Measurements from ENCODE around the gene IL13.

Gene IL13

DNA sequence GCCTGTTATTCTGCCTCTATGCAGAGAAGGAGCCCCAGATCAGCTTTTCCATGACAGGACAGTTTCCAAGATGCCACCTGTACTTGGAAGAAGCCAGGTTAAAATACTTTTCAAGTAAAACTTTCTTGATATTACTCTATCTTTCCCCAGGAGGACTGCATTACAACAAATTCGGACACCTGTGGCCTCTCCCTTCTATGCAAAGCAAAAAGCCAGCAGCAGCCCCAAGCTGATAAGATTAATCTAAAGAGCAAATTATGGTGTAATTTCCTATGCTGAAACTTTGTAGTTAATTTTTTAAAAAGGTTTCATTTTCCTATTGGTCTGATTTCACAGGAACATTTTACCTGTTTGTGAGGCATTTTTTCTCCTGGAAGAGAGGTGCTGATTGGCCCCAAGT is 15.5 kb downstream of the IL13 start:
- DNase-seq, result no peak

GRCh38 chr5:132673939-132674630 is 16.1 kb downstream of the IL13 start, which contains the start of gene IL4:
Gene IL4 (plus strand): TSS chr5:132673989. CDS start chr5:132674051, 62 bp downstream.
- DNase-seq, result no peak

DNA sequence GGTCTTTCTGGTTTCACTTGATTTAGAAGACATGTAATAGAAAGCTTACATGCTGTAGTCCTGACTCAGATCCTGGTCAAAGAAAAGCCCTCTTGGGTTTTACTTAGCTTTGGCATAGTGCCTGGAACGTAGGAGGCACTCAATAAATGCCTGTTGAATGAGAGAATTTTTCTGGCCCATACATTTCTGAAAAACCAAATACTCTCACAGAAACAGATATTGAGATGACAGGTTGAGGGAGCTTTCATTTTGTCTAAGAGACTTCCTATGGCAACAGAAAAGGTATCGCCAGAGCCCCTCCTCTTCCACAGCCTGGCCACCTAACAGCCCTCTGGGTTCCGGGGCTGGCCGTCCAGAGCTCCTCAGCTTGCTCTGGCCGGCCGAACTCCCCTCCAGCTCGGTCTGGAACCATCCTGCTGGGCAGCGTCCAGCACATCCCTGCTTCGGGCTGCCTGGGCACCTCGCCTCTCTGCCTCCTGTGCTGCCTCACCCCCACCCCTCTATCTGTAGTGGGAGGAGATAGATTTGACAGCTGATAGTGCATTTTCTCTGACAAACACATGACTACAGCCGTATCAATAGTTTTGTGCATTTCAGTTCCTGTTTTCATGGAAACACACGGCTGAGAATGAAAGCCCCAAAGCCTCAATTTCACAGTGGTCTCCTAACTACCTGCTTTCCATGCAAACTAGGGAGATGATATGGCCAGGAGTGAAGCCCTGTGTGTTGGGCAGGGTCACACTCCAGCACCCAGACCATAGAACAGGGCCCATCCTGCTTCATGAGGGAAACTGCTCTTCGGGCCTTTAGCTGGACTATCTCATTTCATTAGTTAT is 16.9 kb downstream of the IL13 start:
- no peak for DNase-seq

DNA sequence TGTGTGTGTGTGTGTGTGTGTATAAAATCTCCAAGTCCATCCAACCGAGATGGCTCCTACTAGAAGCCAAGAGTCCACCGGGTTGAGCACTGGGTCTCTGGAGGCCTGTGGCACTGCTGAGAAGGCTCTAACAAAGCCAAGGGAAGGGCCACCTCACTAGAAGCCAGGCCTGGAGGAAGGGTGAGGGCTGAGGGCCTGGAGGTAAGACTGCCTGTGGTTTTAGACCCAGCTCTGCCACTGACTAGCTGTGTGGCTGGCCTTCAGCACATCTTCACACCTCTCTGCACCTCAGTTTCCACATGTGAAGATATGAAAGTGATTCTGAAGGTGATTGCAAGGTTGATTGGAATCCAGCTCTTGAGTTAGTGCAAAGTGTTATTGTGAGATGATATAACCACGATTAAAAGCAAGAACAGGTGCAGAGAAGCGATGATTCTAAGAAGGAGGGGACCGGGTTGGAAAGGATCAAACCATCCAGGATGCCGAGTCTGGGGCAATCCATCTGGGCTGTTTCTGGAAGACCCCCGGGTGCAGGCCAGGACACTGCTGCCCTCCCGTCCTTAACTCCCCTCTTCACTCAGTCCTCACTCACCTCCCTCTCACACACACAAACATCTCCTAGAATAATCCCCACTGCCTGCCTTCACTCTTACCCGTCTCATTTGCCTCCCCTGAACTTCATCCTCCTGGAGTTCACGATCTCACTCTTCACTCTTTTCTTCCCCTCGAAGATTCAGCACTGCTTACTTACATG is 18.1 kb downstream of the IL13 start:
- no peak for DNase-seq

DNA sequence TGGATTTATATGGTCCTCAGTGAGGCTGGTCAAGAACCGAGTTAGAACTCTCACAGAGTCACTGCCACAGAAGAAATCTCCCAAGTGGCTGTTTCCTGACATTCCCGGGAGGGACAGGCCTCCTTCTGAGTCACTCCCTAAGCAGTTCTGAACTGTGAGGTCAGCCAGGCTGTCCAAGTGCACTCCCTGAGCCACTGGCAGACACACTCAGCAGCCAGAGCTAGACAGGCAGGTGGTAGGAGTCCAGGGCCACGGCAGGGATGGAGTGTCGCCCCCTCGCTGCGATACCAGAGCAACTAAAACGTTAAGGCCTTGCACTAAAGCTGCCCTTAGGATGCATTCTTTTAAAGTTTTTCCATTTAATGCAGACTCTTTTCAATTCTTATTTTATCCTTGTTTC is 19.2 kb downstream of the IL13 start:
- DNase-seq, result no peak

DNA sequence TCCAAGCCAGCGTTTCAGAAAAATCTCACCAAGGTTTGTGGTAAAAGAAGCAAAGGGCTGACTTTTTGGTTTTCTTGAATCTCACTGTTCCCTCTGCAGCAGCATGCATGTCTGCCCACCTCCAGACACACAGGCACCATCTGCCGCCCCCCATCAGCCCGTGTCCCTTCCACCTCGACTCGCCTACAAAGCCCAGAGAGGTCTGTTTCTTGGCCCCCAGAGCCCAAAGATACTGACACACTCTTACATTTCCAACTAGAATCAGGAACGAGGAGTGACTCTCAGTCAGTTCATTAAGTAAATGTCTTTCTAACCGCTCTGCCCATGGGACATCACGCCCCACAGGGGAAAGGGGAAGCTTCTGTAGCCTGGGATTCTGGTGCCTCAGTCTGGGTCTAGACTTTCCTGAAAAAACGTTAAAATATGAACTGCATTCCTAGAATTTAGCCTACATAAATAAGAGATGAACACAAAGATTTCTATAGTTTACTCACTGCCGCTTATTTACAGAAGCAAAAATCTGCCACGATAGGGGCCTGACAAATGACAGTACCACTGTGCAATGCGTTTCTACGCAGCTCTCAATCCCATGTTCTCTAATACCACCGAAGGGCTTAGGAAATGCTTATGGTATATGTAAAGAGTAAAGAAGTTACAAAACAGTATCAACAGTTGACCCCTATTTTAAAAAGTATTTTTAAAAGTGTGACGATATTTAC is 19.9 kb downstream of the IL13 start:
- no peak for DNase-seq

DNA sequence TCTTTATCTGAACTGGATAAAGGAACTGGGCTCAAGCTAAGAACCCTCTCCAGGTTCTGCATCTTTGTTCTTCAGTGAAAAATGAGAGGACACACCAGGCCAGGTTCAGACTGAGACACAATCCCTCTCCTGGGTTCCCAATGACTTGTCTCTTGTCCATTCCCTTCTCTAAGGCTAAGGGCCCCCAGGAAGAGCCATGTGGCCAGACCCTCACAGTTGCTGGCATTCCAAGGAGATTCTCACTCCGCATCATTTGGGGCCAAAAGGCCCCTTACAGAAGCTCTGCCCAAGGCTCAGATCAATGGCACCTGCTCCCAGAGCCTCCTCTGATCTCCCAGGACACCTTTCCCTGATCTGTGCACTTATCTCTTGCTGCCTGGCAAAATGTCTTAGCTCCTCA is 20.8 kb downstream of the IL13 start:
- no peak for DNase-seq

DNA sequence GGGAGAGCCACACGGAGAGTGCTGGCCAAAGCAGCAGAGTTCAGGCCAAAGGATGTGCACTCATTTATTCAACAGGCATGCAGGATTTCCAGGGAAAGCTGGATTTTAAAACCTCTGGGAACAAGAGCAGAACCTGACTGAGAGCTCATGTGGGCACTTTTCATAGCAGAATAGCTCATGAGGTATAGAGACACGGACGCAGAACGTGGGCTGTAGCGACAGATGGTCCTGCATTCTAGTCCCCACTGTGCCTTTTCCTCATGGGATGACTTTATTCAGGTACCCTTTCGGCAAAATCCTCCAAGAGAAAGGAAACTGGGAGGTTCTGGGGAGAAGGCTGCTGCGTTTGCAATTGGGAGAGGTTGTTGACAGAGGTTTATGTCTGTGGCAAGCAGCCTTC is 21.2 kb downstream of the IL13 start:
- no peak for DNase-seq

- no peak for DNase-seq
Observed at GRCh38 chr5:132679717-132680380, 21.9 kb downstream of the IL13 start.

DNA sequence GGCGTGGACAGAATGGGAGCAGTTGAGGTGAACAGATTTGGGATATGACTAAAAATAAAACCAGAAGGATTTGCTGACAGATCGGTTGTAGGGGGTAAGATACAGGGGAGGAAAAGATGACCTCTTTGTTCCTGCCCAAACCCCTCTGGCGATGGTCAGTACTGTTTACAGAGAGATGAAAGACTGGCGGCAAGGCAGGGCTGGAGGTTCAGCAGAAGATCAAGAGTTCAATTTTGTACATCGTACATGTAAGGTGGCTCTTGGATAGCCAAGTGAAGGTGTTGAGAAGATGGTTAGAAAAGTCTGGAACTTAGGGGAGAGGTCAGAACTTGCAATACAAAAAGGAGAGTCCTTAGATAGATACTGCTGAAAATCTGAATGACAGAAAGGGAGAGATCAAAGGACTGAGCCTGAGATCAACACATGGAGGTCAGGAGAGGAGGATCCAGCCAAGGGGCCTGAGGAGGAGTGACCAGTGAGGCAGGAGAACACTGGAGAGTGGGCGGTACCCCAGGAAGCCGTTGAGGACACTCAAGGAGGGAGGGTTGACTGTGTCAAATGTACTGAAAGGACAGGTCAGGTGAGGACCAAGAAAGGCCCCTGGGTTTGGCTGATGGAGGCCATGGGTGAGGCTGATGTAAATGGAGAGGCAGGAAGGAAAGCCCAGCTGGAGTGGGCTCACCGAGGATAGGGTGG is 23.0 kb downstream of the IL13 start:
- DNase-seq, result no peak

DNA sequence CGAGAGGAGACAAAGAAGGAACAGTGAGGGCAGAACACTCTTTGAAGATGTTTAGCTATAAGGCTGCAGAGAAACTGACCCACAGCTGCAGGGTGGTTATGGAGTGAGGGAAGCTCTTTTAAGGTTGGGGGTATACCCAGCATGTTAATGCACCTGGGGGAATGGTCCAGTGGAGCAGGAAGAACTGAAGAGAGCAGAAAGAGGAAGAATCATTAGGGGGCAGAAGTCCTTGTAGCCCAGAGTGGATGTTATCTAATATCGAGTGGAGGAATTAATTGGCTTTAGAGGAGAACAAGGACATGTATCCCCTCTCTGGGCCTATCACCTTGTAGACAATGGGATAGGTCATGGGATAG is 23.5 kb downstream of the IL13 start:
- no peak for DNase-seq

GRCh38 chr5:132681983-132682382 is 24.0 kb downstream of the IL13 start:
- DNase-seq, result no peak

GRCh38 chr5:132684491-132684890 is 26.5 kb downstream of the IL13 start:
- DNase-seq, result no peak

DNA sequence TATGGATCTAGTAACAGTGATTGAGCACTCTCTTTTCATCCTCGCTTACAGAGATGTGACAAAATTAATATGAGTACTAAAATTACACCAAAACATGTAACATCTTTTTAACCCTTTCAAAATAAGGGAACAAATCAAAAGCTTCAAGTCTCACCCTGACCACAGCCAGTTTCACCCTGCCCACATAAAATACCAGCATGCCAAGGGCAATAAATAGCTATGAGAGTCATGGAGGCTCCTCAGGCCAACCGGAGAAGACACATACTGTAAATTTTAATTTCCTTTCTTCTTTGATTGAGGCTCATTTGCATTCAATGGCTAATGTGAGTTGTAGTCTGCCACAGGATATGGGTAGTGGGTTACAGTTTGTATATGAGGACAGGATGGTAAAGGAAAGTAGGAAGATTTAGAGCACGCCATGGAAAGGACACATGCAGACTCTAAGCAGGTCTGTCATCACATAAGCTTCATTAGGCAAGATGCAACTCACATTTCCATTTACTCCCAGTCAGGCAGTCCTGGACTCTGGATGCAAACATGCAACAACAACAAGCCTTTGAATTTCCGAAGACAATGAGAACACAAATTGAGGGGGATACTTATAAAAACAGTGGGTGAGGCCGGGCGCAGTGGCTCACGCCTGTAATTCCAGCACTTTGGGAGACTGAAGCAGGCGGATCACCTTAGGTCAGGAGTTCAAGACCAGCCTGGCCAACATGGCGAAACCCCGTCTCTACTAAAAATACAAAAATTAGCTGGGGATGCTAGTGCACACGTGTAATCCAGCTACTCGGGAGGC is 27.1 kb downstream of the IL13 start:
- no peak for DNase-seq

- no peak for DNase-seq
Observed at GRCh38 chr5:132686193-132686592, 28.2 kb downstream of the IL13 start.

DNA sequence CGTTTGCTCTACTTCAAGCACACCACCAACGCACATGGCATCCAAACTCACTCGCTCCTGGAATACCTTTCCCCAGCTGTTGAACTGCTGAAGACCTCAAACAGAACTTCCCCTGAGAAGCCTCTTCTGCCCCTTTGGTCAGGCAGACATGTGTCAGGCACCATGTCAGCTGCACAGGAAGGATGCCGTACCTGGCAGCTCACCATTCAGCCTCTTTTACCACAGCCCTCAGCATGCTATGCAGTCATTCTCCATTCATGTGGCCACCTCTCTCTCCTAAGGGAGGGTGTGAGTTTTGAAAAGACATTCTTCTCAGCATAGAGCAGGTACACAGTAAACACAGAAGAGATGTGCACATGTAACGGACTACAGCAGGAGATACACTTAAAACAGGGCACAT is 30.0 kb downstream of the IL13 start:
- no peak for DNase-seq

DNA sequence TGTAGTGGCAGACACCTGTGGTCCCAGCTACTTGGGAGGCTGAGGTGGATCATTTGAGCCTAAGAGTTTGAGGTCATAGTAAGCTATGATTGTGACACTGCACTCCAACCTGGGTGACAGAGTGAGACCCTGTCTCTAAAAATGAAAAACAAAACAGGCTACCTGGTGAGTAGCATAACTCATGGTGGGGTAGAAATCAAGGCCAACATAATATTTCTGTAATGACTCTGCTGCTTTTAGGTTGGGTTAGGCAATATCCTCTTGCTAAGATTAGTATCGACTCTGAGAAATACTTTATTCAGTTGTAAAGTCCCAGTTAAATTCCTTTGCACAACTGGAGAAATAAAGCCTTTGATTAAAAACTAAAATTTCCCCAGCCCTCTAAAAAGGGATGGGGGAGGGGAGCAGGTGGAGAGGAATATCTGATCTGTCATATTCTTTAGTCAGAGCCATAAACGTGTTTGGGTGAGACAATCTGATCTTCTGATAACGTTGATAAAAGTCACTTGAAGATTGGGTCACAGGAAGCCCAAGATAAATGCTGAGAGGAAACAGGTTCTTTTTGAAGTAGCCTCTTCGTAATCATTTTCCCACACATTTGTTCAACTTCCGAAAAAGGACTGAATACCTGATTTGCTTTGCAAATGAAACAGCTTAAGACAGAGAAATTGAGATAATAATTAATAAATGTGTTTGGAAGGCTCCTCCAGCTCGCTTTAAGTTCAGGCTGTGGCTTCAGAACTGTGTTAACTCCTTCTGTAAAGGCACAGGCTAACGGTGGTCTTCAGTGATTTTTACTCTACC is 30.8 kb downstream of the IL13 start:
- DNase-seq, result peak; percentile 25

GRCh38 chr5:132689513-132689912 is 31.5 kb downstream of the IL13 start:
- no peak for DNase-seq

GRCh38 chr5:132690156-132690555 is 32.2 kb downstream of the IL13 start:
- DNase-seq, result no peak

All from activated naive CD4-positive, alpha-beta T cell treated with anti-CD3 and anti-CD28 coated beads, Interleukin-2, amount 50 U/mL, for 16 hours (primary cell).